ENCODE data around the gene ZFR2. TPM values are rescaled to one million over a fixed set of nuclear protein-coding genes. Genes with fewer than 3 reads are reported as not detected.

ZFR2 gene
- total RNA-seq, 1 experiment from 2014 or later: not detected

GRCh38 chr19:3844596-3844995 is 24.2 kb downstream of the ZFR2 start:
- no TSS peak for BruUV-seq (replicated peaks)
- no peak overlapping the region for H3K4me3 ChIP-seq (ENCODE audit: low read length)
- ChIA-PET CTCF (no interaction called here), POLR2A (ENCODE audit: unreplicated experiment) (no interaction called here)
- H3K9me2 ChIP-seq (replicated peaks; ENCODE audit: low read length): no peaks in the 10 kb centered on the region
- no peaks in the 10 kb centered on the region for H3K36me3 ChIP-seq (ENCODE audit: low read depth, low read length)
- H3K79me2 ChIP-seq (ENCODE audit: low read length): no peaks in the 10 kb centered on the region
- H3K4me1 ChIP-seq (ENCODE audit: insufficient read depth, low read length): no peaks in the 10 kb centered on the region
- intact Hi-C loops (cut with micrococcal nuclease): no loop called here
- H3K9me3 ChIP-seq (ENCODE audit: low read length): no peaks in the 10 kb centered on the region
- H3K9ac ChIP-seq (ENCODE audit: low read length): no peak overlapping the region
- no peak for TF ChIP-seq EZH2phosphoT487 (IDR thresholded peaks at IDR 0.05; ENCODE audit: borderline replicate concordance, low read length)
- no peak for TF ChIP-seq EZH2 (IDR thresholded peaks at IDR 0.05; ENCODE audit: low read length, unreplicated experiment)
- TF ChIP-seq, protein P1, sequence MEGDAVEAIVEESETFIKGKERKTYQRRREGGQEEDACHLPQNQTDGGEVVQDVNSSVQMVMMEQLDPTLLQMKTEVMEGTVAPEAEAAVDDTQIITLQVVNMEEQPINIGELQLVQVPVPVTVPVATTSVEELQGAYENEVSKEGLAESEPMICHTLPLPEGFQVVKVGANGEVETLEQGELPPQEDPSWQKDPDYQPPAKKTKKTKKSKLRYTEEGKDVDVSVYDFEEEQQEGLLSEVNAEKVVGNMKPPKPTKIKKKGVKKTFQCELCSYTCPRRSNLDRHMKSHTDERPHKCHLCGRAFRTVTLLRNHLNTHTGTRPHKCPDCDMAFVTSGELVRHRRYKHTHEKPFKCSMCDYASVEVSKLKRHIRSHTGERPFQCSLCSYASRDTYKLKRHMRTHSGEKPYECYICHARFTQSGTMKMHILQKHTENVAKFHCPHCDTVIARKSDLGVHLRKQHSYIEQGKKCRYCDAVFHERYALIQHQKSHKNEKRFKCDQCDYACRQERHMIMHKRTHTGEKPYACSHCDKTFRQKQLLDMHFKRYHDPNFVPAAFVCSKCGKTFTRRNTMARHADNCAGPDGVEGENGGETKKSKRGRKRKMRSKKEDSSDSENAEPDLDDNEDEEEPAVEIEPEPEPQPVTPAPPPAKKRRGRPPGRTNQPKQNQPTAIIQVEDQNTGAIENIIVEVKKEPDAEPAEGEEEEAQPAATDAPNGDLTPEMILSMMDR (conservative IDR thresholded peaks at IDR 0.05; ENCODE audit: low read depth, low read length): no peak
- no peaks in the 10 kb centered on the region for H4K20me1 ChIP-seq (ENCODE audit: low read length)
- no peaks in the 10 kb centered on the region for H3F3A ChIP-seq (ENCODE audit: low read length, unreplicated experiment)
- H3K27me3 ChIP-seq (ENCODE audit: low read length): no peaks in the 10 kb centered on the region
- DNase-seq (no peak), ATAC-seq (no peak)
- H3K4me2 ChIP-seq (ENCODE audit: low read length): no peak overlapping the region
- no peak overlapping the region for H2AFZ ChIP-seq (ENCODE audit: low read length)
- no peak overlapping the region for H3K27ac ChIP-seq (ENCODE audit: low read length)

- no peaks in the 10 kb centered on the region for H3F3A ChIP-seq (ENCODE audit: low read length, unreplicated experiment)
- no peaks in the 10 kb centered on the region for H3K27me3 ChIP-seq (ENCODE audit: low read length)
- H3K79me2 ChIP-seq (ENCODE audit: low read length): no peaks in the 10 kb centered on the region
- DNase-seq (no peak), ATAC-seq (no peak)
- no TSS peak for BruUV-seq (replicated peaks)
- no peaks in the 10 kb centered on the region for H4K20me1 ChIP-seq (ENCODE audit: low read length)
- H3K4me1 ChIP-seq (ENCODE audit: insufficient read depth, low read length): no peaks in the 10 kb centered on the region
- CTCF ChIA-PET: no interaction called here
- intact Hi-C loops (cut with micrococcal nuclease): no loop called here
- POLR2A ChIA-PET (ENCODE audit: unreplicated experiment): no interaction called here
- TF ChIP-seq EZH2 (IDR thresholded peaks at IDR 0.05; ENCODE audit: low read length, unreplicated experiment): no peak
- TF ChIP-seq, protein P1 (conservative IDR thresholded peaks at IDR 0.05; ENCODE audit: low read depth, low read length): no peak
- TF ChIP-seq EZH2phosphoT487 (IDR thresholded peaks at IDR 0.05; ENCODE audit: borderline replicate concordance, low read length): no peak
- no peak overlapping the region for H2AFZ ChIP-seq (ENCODE audit: low read length)
- H3K36me3 ChIP-seq (ENCODE audit: low read depth, low read length): no peaks in the 10 kb centered on the region
- no peak overlapping the region for H3K4me2 ChIP-seq (ENCODE audit: low read length)
- no peak overlapping the region for H3K27ac ChIP-seq (ENCODE audit: low read length)
- no peaks in the 10 kb centered on the region for H3K9me3 ChIP-seq (ENCODE audit: low read length)
- no peak overlapping the region for H3K9ac ChIP-seq (ENCODE audit: low read length)
- no peak overlapping the region for H3K4me3 ChIP-seq (ENCODE audit: low read length)
- no peaks in the 10 kb centered on the region for H3K9me2 ChIP-seq (replicated peaks; ENCODE audit: low read length)
Measured at GRCh38 chr19:3842948-3843347, 25.9 kb downstream of the ZFR2 start.

DNA sequence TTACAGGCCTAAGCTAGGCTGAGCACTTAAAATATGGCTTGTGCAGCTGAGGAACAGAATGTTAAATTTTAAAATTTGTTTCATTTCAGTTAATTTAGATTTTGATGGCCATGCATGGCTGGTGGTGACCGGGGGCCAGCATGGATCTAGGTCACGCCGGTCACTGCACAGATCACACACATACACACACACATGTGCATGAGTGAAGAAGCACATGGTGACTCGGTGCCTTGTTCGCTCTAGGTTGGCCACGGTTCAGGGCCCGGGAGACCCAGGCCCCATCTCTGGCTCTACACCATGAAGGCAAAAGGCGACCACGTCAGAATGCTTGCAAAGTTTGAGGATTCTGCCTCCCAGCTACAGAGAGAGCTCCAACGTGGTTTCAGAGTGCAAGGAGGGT is 28.0 kb downstream of the ZFR2 start:
- no peaks in the 10 kb centered on the region for H3K9me3 ChIP-seq (ENCODE audit: low read length)
- TF ChIP-seq EZH2phosphoT487 (IDR thresholded peaks at IDR 0.05; ENCODE audit: borderline replicate concordance, low read length) (no peak), EZH2 (IDR thresholded peaks at IDR 0.05; ENCODE audit: low read length, unreplicated experiment) (no peak)
- TF ChIP-seq, protein P1 (conservative IDR thresholded peaks at IDR 0.05; ENCODE audit: low read depth, low read length): no peak
- no peaks in the 10 kb centered on the region for H3K4me1 ChIP-seq (ENCODE audit: insufficient read depth, low read length)
- H3K79me2 ChIP-seq (ENCODE audit: low read length): no peaks in the 10 kb centered on the region
- H3K4me2 ChIP-seq (ENCODE audit: low read length): no peak overlapping the region
- DNase-seq: no peak
- ChIA-PET CTCF (no interaction called here), POLR2A (ENCODE audit: unreplicated experiment) (no interaction called here)
- no peak overlapping the region for H2AFZ ChIP-seq (ENCODE audit: low read length)
- no peaks in the 10 kb centered on the region for H3F3A ChIP-seq (ENCODE audit: low read length, unreplicated experiment)
- H3K27ac ChIP-seq (ENCODE audit: low read length): no peak overlapping the region
- no peak for ATAC-seq
- H3K36me3 ChIP-seq (ENCODE audit: low read depth, low read length): no peaks in the 10 kb centered on the region
- H3K9ac ChIP-seq (ENCODE audit: low read length): no peak overlapping the region
- H3K4me3 ChIP-seq (ENCODE audit: low read length): no peak overlapping the region
- intact Hi-C loops (cut with micrococcal nuclease): no loop called here
- no peaks in the 10 kb centered on the region for H4K20me1 ChIP-seq (ENCODE audit: low read length)
- no TSS peak for BruUV-seq (replicated peaks)
- no peaks in the 10 kb centered on the region for H3K27me3 ChIP-seq (ENCODE audit: low read length)
- no peaks in the 10 kb centered on the region for H3K9me2 ChIP-seq (replicated peaks; ENCODE audit: low read length)
